ENCODE results near the gene MAFG.

MAFG gene

GRCh38 chr17:81934850-81935708 is 7.5 kb upstream of the MAFG start:
- DNase-seq: no peak

DNA sequence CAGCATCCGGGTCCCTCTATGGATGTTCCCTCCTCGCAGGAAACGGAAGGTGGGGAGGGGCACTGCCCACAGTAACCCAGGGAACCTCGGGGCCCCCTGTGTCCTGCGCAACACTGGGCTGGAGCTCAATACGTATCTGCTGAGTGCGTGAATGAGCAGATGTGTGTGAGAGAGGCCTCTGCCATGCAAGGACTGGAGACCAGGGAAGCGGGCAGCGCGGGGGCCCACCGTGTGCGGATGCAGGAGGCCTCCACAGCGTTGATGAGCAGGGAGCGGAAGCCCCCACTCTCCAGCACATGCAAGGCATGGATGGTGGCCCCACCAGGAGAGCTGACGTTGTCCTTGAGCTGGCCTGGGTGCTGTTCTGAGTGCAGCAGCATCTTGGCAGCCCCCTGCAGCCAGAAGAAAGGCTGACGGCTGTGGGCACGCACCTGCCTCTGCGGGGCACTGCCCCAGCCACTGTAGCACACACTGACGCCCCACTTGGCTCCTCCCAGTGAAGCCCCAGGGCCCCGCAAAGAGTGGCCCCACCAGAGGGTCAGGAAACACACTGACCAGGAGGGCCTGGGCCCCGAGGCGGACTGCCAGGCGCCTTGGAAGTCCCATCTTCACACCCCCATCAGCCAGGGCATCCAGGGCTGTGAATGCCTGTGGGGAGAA is 6.7 kb upstream of the MAFG start:
- DNase-seq: no peak

DNA sequence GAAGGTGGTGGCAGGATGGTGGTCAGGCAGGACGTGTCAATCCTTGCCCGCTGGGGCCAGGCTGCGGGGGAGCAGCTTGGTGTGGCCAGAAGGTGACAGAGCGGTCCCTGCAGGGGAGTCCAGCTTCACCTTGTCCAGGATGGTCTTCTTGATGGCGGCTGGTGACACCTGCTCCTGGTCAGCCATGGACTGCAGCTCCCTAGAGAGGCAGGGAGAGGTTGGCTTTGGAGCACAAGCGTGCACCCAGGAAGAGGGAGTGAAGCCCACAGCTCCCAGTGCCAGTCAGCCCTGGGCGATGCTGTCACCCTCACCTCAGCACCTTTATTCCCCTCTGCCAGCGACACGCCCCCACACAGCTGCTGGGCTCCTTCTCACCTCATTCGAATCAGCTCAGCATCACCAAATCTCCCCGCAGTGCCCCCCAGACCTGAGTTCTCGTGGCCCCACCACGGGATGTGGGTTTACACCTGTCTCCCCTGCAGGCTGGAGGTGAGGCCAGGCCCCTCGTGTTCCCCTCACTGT is 5.7 kb upstream of the MAFG start:
- DNase-seq: no peak

- no peak for DNase-seq
Measured at GRCh38 chr17:81932333-81932983, 4.9 kb upstream of the MAFG start.

DNA sequence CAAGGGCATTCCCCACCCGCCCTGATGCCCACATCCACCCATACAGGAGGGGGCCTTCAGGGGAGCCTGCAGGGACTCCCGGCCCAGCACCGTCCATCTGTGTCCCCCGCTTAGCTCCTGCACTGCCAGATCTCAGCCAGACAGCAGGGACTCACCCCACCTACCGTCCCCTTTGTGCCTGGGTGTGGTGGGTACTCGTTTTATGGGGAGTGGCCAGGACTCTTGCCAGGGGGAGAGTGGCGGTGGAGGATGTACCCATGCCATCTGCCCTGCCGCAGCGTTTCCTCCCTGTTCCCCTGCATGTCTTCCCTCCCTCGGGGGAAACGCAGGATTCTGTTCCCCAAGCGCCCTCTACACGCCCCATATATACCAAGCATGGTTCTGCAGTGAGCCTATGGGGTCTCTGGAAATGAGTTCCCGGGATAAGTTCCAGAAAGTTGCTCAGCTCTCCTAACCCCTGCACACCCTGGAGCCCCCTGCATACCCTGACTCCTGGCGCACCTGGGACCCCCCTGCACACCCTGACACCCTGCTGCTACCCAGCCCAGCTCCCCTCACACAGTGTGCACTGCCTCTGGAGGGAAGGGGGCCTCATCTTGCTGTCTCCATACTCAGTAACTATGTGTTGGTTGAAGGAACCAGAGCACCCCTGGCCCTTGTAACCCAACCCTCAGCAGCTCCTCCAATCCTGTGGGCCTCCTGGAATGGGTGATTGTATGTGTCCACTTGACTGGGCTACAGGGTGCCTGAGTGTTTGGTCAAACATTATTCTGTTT is 4.2 kb upstream of the MAFG start:
- no peak for DNase-seq

DNA sequence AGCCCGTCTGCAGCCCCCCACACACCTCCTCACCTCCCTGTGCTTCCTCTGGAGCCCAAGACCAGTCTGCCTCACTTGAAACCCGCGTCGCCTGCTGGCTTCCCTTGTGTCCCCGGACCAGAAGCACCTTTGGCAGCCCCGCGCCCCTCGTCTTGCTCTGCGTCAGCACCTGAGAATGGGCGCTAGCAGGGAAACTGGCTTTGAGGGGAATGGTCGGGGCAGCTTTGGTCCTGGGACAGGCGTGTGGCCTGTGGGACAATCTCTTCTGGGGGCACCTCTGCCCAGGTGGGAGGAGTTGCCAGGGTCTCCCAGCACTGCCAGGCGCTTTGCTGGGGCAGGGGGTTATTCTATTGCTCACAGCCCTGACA is 3.6 kb upstream of the MAFG start:
- no peak for DNase-seq

- DNase-seq: no peak
Measured at GRCh38 chr17:81930142-81931125, 2.9 kb upstream of the MAFG start.

DNA sequence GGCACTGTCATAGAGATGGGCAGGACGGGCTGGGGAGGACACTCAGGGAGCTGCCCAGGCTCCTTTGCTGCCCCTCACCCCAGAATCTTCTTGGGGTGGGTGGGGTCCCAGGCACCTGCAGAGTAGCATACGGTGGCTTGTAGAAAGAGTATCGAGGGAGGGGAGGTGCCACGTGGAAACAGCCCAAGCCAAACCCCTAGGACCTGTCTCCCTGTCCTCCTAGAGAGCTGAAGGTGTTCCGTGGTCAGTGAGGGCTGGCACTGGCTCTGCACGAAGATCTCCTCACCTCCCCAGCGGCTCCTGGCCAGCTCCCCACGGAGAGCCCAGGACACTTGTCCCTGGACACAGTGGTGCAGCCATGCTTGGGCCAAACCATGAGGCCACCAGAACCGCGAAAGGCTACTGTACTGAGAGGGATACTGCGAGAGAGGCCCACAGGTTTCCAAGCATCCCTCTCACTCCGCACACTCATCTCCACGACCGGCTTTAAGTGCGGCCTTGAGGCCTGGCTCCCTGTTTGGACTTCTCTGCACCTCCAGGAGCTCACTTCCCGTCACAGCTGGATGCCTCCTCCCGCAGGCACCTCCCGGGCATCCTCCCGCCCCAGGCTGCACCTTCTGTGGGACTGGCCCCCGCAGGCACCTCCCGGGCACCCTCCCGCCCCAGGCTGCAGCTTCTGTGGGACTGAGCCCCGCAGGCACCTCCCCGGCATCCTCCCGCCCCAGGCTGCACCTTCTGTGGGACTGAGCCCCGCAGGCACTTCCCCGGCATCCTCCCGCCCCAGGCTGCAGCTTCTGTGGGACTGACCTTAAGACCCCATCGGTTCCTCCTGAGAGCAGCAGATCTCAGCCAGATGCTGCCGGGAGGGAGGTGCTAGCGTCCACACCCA is 2.0 kb upstream of the MAFG start:
- no peak for DNase-seq

DNA sequence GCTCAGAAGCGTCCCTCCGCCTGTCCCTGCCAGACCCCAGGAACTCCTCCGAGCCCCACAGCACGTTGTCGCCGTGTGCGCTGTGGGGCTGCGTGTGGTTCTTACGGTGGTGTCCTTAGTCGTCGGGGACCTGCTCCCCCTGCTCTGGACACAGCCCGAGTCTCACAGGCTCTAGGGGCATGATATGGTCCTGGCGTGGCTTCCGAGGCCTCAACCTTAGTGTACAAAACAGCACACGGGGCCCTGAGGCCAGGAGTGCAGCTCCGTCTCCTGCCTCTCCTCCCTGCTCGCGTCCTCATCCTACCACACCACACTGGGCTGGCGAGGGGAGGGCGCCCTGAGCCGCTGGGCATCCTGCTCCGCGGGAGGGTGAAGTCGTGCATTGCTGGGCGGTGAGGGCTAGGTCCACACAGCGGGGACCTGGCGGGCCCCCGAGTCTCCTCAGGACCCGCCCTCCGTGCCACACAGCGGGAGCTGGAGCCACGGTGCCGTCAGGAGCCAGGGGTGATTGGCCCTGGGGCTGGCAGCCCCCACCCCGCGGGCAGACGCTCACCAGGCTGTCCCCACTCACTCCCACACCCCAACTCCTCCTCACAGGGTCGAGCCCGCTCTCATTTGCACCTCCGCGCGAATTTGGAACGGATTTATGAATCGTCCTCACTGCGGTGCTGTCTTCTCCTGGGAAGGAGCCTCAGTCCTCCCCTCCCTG is 1.2 kb upstream of the MAFG start:
- DNase-seq: no peak

DNA sequence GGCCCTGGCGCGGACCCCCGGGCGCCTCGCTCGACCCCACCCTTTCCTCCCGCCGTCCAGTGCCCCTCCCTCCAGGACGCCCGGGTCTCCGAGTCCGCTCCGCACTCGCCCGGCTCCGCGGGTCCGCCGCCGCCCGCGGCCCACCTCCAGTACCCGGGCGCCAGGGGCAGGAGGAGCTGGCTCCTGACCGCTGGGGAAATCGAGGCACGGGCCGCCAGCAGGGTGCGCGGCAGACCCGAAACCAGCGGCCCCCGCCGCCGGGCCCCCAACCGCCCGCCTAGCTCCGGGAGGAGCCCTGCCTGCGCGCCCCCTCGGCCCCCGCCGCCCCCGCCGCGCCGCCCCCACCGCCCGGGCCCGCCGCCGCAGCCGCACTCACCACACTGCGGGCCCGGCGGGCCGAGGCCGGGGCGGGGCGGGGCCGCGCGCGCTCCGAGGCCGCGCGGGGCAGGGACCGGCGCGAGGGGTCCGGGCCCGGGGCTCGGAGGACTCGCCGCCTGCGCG is 333 bp downstream of the MAFG start:
- DNase-seq: peak; percentile 22

- DNase-seq: peak; percentile 74
Measured at GRCh38 chr17:81926451-81927151, 934 bp downstream of the MAFG start.

DNA sequence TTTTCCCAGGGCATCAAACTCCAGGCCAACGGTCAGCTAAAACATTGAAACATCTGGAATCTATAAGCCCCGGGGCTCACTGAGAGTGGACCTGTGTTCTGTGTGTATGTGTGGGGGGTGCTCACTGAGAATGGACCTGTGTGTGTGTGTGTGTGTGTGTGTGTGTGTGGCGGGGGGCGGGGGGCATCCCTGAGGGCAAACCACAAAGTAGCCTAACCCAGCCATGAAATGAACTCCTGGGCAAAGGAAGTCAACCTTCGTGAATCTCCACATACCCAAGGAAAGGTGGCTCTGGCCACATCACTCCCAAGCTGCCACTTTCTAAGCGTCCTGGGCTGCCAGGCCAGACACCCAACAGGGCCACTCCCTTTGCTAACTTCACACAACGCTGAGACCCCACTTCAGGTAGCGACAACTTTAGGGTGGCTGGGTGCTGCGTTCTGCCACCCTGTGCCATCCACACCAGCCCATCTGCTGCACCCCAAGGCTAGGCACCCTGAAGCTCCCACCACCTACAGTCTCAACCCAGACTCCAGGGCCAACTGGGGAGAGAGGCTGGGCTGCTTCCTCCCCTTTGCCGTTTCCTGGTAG is 1.6 kb downstream of the MAFG start:
- DNase-seq: no peak

DNA sequence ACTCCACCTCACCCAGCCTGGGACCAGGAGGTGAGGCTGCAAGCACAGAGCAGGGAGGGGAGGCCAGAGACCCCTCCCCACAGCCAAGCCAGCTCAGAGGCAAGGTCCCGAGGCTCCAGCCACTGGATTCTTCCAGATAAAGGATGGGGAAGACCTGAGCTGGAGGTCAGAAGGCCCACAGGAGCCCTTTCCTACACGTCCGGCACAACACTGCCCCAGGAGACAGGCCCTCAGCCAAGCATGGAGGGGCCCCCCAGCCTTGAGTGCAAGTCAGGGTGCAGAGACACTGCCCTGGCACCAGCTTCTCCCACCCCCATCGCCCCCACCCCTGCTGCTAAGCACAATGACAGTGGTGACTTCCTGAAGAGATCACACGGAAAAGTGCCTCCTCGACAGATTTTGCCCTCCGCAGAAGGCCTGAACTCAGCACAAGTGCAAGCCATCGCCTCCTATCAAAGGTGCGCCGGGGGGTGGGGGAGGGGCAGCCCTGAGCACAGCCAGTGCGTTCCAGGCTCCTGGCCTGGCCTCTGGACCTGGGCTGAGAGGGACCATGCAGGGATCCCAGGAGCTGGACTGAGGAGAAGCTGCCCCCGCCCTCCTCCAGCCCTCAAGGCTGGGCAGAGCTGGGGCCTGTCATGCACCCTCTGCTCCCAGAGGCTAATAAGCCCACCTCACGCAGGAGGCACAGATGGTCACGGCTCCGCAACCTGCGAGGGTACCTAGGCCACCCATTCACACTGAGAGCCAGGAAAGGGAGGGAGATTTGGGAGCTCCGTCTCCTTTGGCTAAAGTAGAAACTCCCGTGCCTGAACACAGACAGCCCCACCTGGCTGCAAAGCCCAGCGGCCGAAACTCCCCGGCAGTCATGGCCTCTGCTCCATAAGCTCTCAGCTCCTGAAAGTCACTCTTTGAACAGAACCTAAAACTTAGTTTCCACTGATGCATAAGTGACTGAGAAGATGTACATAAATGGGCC is 2.7 kb downstream of the MAFG start:
- peak; percentile 44 for DNase-seq

DNA sequence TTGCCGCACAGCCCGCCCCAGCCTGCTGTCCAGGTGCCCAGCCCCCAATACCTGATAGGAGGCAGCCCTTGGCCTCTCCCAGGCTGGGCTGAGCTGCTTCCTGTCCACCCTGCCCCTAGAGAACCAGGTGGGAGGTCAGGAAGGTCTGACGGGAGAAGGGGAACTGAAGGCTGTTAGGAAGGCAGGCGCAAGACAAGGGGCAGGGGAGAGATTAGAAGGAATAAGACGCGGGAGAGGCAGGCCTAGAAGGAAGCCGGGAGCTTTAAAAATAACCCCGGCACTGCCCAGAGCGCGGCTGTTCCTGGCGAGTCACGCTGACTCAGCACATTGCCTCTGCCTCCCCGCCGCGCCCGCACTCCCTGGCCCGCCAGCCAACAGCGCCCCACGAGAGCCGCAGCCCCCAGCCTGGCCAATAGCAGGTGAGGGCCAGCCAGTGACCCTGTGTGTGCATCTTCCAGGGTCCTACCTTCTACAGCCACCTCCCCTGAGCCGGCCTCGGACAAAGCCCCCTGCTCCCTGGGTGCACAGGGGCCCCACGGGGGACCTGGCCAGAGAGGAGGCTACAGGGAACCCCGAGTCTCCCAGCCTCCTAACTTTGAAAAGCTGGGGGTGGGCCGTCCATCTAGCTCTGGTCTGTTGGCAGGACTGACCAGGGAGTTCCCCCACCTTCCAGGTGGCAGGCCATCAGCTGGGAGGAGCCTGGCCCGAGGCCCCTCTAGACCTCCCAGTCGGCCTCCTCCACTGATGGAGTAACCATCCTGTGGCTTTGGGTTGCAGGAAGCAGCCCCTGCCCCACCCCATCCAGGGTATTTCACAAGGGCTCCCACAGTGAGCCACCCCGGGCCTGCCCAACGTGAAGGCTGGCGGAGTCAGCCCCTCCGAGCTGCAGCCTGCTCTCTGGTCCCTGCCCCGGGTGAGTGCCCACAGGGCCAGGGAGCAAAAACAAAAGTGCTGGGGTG is 4.0 kb downstream of the MAFG start:
- no peak for DNase-seq

DNA sequence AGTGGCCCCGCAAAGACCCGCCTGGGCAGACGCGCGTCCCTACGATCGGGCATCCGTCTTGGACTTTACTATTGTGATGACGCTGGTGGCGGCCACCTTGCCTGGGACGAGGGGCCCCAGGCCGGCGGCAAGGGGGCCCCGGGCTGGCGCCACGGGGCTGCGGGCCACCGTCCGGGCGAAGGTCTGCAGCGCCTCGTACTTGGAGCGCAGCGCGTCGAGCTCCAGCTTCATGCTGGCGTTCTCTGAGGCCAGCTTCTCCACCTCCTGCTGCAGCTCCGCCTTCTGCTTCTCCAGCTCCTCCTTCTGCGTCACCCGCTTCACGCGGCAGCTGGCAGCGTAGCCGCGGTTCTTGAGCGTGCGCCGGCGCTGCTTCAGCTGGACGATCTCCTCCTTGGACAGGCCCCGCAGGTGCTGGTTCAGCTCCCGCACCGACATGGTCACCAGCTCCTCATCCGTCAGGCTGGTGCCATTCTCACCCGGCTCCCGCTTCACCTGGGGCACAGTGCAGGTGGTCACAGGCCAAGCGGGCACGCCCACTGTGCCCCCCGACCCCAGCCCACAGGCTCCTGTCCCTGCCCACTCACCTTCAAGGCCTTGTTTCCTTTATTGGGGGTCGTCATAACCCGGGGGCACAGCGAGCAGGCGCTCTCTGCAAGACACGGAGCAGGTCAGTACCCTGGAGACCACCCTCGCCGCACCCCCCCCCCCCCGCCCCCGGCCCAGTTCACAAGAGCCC is 4.8 kb downstream of the MAFG start:
- DNase-seq: no peak
